ENCODE measurements around the gene GABBR2. TPM values are rescaled to one million over a fixed set of nuclear protein-coding genes. Genes with fewer than 3 reads are reported as not detected.

GABBR2 gene
- total RNA-seq, 1 experiment from 2014 or later = 6.3 TPM

GRCh38 chr9:98260635-98261034 is 448.1 kb downstream of the GABBR2 start:
- no peaks in the 10 kb centered on the region; the same call in 1 of the 2 replicates for H3K36me3 ChIP-seq (ENCODE audit: control insufficient read depth, insufficient read depth, low read length)
- intact Hi-C loops (cut with micrococcal nuclease; ENCODE audit: unreplicated experiment) (no loop called here), in situ Hi-C loops (cut with HindIII; ENCODE audit: low pct_unique_long_range_greater_than_20kb, low sequenced_read_pairs) (no loop called here)
- DNase-seq (ENCODE audit: low read depth, low spot score) (no peak), ATAC-seq (no peak)
- ChIA-PET CTCF (no interaction called here), POLR2A (no interaction called here)
- no peak overlapping the region for H3K4me3 ChIP-seq (ENCODE audit: low read depth in 2 of 2, low read length in 2 of 2)
- H3K27ac ChIP-seq (ENCODE audit: low read length) = no peak overlapping the region
- BruUV-seq (replicated peaks) = no TSS peak
- H3K9me3 ChIP-seq (ENCODE audit: control insufficient read depth, insufficient read depth, low read depth, low read length) = no peaks in the 10 kb centered on the region
- H3K4me1 ChIP-seq (ENCODE audit: control insufficient read depth, insufficient read depth, low read length) = peaks cover 3% of the 10 kb centered on the region; the same call in 1 of the 2 replicates
- TF ChIP-seq TCF7L2 (IDR thresholded peaks at IDR 0.05; ENCODE audit: low read depth, low read length) (no peak), POLR2AphosphoS5 (IDR thresholded peaks at IDR 0.05; ENCODE audit: low read depth, low read length) (no peak), REST (IDR thresholded peaks at IDR 0.05; ENCODE audit: insufficient read depth in 1 of 2, low read depth in 2 of 2, low read length in 1 of 2) (no peak), SIN3A (IDR thresholded peaks at IDR 0.05; ENCODE audit: borderline replicate concordance, insufficient read depth, low read depth, low read length) (no peak), CTCF (IDR thresholded peaks at IDR 0.05) (no peak)
- no peaks in the 10 kb centered on the region for H3K27me3 ChIP-seq (ENCODE audit: control insufficient read depth, insufficient read depth, low read length)

- ATAC-seq = no peak
- Histone ChIP-seq H3K27me3 (ENCODE audit: control insufficient read depth, insufficient read depth, low read length) (no peaks in the 10 kb centered on the region), H3K27ac (ENCODE audit: low read length) (no peak overlapping the region), H3K4me1 (ENCODE audit: control insufficient read depth, insufficient read depth, low read length) (peaks cover 3% of the 10 kb centered on the region; the same call in 1 of the 2 replicates), H3K9me3 (ENCODE audit: control insufficient read depth, insufficient read depth, low read depth, low read length) (no peaks in the 10 kb centered on the region), H3K4me3 (ENCODE audit: low read depth in 2 of 2, low read length in 2 of 2) (no peak overlapping the region), H3K36me3 (ENCODE audit: control insufficient read depth, insufficient read depth, low read length) (no peaks in the 10 kb centered on the region; the same call in 1 of the 2 replicates)
- no peak for TF ChIP-seq REST (IDR thresholded peaks at IDR 0.05; ENCODE audit: insufficient read depth in 1 of 2, low read depth in 2 of 2, low read length in 1 of 2)
- no peak for TF ChIP-seq POLR2AphosphoS5 (IDR thresholded peaks at IDR 0.05; ENCODE audit: low read depth, low read length)
- no peak for TF ChIP-seq SIN3A (IDR thresholded peaks at IDR 0.05; ENCODE audit: borderline replicate concordance, insufficient read depth, low read depth, low read length)
- no peak for TF ChIP-seq CTCF (IDR thresholded peaks at IDR 0.05)
- TF ChIP-seq TCF7L2 (IDR thresholded peaks at IDR 0.05; ENCODE audit: low read depth, low read length) = no peak
- ChIA-PET POLR2A (interaction anchor here (0.6 to 0.7 kb wide), 2 partner anchors 93 to 134 kb away, joined by 6 to 10 read pairs; no protein-coding TSS in a partner anchor), CTCF (no interaction called here)
- in situ Hi-C loops (cut with HindIII; ENCODE audit: low pct_unique_long_range_greater_than_20kb, low sequenced_read_pairs) (no loop called here), intact Hi-C loops (cut with micrococcal nuclease; ENCODE audit: unreplicated experiment) (no loop called here)
- no TSS peak for BruUV-seq (replicated peaks)
- no peak for DNase-seq (ENCODE audit: low read depth, low spot score)
Measured at GRCh38 chr9:98259791-98260190, 448.9 kb downstream of the GABBR2 start.
